Measurements from ENCODE around the gene NEU1.
A peak's percentile ranks its signal among the peaks of the same experiment; 100 is the strongest.
"Not testable (repeated sequence)": the region's sequence is repeated elsewhere in the genome, so short reads cannot be mapped to it uniquely, and the experiment has no call there.

Gene NEU1

DNA sequence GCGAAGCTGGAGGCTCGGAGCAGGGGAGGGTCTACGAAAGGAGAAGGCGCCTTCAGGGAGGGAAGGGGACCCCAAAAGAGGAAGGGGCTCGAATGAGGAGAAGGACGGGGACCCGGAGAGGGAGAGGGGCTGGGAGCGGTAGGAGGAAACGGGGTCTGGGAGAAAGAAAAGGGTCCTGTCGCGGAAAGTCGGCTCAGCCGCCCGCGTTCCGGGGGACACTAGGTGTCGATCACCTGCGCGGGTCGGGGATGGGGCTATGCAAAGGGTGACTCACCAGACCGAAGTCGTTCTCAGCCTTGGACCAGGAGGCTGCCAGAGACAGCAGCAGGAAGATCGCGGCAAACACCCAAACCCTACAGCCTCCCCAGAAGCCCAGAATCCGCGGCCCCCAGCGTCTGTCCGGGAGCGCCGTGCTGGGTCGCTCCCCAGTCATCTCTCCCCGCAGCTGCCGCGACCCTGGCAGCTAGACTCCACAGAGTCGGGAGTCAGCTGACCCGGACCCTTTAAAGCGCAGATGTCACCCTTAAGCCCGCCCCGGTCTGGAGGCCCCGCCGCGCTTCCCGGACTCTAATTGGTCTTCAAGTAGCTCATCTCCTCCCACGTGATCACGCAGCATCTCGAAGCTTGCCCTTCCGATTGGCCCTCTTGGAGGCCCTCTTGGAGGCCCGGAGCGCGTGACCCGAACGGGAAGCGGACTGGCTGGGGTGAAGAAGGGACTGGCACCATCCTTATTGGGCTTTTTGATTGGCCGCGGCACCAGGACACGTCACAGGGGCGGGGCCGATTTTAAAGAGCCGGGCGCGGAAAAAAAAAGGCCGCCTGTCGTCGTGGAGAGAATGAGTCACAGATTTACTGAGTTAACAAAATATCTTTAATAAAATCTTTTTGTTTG, at the start of gene NEU1:
Gene NEU1 (minus strand): TSS at position 478 of the 892 bp plus-strand sequence. CDS start 45 bp downstream, at position 433.
- DNase-seq (ENCODE audit: low read depth) = peak; percentile 94

DNA sequence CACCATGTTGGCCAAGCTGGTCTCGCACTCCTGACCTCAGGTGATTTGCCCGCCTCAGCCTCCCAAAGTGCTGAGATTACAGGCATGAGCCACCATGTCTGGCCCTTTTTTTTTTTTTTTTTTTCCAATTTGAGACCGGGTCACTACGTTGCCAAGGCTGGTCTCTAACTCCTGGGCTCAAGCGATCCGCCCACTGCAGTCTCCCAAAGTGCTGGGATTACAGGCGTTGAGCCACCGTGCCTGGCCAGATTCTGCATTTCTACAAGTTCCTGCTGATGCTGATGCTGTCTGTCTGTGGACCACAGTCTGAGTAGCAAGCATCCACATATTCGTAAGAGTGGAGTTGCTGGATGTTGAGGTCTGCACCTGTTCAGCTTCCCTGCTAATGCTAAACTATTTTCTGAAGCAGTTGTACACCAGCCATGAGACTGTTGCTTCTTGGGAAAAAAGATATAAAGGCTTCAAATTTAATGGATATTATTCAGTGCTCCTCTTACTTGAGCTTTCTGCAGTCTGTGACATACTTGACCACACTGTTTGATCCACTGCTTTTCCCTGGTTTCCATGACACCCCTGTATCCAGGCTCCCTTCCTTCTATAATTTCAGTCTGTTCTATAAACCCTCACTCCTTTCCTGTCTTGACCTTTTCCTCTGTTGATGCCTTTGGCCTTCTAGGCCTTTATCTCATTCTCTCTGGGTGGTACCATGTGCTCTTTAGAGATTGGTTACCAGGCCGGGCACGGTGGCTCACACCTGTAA, 49.4 kb upstream of the NEU1 start:
- no peak for DNase-seq (ENCODE audit: low read depth)

GRCh38 chr6:31909298-31909697, 46.7 kb upstream of the NEU1 start:
- not testable (repeated sequence) for DNase-seq (ENCODE audit: low read depth)

DNA sequence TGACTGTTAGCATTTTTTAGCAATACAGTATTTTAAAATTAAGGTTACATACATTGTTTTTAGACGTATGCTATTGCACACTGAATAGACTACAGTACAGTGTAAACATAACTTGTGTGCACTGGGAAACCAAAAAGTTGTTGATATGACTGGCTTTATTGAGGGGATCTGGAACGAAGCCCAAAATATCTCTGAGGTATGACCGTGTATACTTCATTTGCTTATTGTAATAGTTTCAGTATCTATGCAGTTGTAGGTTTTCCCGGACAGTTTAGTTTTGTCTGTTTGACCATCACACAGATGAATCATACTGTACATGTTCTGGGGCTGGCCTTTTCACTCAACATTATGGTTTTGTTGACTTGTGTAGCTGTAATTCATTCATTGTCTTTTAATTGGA, 46.2 kb upstream of the NEU1 start:
- DNase-seq (ENCODE audit: low read depth) = no peak

DNA sequence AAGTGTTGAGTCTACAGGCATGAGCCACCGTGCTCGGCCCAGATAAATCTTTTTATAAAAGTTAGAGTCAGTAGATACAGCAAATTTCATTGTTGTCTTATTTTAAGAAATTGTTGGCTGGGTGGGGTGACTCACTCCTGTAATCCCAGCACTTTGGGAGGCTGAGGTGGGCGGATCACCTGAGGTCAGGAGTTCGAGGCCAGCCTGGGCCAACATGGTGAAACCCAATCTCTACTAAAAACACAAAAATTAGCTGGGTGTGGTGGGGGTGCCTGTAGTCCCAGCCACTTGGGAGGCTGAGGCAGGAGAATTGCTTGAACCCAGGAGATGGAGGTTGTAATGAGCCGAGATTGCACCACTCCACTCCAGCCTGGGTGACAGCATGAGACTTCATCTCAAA, 45.6 kb upstream of the NEU1 start:
- DNase-seq (ENCODE audit: low read depth) = not testable (repeated sequence)

GRCh38 chr6:31907158-31907813, 44.7 kb upstream of the NEU1 start:
- DNase-seq (ENCODE audit: low read depth) = no peak

- DNase-seq (ENCODE audit: low read depth) = not testable (repeated sequence)
Measured at GRCh38 chr6:31906727-31907126, 44.1 kb upstream of the NEU1 start.

DNA sequence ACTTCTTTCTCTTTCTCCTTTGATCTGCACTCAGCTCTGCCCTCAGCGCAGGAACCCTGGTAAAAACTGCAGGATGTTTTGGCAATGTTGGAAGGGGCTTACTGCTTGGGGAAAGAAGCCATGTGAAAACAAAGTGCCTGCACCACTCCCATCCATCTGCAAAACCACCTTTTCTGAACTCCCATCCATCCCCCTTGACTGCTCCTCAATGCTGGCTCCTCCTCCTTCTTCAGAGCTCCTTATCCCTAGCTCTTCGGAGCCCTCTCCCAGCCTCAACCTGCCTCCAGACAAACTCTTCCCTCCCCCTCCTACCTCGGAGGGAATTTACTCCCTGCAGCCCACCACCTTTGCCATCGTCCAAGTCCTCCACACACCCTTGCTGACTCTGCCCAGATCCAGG, 43.5 kb upstream of the NEU1 start:
- no peak for DNase-seq (ENCODE audit: low read depth)

DNA sequence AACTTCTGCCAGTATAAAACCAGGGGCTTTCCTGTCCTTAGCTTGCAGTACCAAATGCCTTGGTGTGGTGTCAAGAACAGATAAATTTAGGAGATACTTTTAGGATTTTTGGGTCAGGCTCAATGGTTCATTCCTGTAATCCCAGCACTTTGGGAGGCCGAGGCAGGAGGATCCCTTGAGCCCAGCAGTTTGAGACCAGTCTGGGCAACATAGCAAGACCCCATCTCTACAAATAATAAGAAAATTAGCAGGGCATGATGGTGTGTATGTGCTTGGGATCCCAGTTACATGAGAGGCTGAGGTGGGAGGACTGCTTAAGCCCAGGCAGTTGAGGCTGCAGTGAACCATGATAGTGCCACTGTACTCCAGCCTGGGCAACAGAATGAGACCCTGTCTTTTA, 42.4 kb upstream of the NEU1 start:
- DNase-seq (ENCODE audit: low read depth) = no peak

GRCh38 chr6:31903957-31904356, 41.3 kb upstream of the NEU1 start:
- no peak for DNase-seq (ENCODE audit: low read depth)

GRCh38 chr6:31901953-31902643, 39.5 kb upstream of the NEU1 start, which contains the start of gene ZBTB12:
Gene ZBTB12 (minus strand): TSS chr6:31902086. CDS start chr6:31901305, 781 bp downstream.
- DNase-seq (ENCODE audit: low read depth) = peak; percentile 71

DNA sequence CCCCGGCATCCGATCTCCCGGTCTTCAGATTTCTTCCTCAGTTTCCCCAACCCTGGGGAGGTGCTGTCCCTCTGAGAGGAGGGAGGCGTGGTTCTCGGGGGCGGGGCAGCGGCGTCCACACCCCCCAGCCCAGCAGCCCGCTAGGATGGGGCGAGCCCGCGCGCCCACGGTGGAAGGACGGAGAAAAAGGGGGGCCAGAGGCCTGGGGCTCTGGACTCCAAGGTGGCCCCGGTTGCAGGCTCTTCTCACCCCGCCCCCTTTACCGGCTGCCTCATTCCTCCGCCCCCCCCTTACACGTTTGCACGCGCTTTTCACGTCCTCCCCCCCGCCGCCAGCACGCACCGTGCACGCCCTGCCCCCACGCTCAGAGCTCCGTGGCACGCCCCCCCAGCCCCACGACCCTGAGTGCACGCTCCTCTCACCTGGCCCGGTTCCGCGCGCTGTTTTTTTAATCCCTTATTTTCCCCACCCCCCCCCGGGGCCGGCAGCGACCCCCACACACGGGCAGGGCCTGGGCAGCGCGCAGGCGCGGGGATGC, 38.9 kb upstream of the NEU1 start:
- no peak for DNase-seq (ENCODE audit: low read depth)

- no peak for DNase-seq (ENCODE audit: low read depth)
Measured at GRCh38 chr6:31900917-31901414, 38.3 kb upstream of the NEU1 start.

- no peak for DNase-seq (ENCODE audit: low read depth)
Measured at GRCh38 chr6:31899882-31900722, 37.5 kb upstream of the NEU1 start.

GRCh38 chr6:31899215-31899614, 36.6 kb upstream of the NEU1 start:
- DNase-seq (ENCODE audit: low read depth) = no peak

DNA sequence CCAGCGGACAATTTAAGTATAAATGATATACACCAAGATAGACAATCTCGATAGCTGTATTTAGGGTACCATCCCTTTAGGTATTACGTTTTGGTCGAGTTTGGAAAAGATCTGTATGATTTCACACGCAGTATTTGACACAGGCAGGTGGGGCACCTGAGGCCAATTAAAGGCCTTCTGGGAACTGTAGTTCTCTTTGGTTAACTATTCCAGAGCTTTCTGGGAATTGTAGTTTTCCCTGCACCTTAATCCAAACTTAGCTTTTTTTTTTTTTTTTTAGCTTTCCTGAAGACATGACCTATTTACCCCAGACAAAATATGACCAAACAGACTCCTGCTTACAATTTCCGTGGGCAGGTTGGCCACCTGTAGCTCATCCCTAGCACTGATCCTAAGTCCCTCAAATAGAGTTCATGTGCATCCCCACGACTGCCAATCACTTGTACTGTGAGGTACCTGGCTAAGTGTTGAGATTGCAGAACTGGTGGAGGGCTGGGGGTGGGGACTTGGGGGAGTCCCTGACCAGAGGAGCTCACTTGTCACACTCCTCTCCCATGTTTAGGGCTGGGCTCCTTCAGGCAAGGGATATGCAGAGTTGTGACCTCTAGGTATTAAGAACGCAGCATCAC, 35.9 kb upstream of the NEU1 start:
- DNase-seq (ENCODE audit: low read depth) = no peak

DNA sequence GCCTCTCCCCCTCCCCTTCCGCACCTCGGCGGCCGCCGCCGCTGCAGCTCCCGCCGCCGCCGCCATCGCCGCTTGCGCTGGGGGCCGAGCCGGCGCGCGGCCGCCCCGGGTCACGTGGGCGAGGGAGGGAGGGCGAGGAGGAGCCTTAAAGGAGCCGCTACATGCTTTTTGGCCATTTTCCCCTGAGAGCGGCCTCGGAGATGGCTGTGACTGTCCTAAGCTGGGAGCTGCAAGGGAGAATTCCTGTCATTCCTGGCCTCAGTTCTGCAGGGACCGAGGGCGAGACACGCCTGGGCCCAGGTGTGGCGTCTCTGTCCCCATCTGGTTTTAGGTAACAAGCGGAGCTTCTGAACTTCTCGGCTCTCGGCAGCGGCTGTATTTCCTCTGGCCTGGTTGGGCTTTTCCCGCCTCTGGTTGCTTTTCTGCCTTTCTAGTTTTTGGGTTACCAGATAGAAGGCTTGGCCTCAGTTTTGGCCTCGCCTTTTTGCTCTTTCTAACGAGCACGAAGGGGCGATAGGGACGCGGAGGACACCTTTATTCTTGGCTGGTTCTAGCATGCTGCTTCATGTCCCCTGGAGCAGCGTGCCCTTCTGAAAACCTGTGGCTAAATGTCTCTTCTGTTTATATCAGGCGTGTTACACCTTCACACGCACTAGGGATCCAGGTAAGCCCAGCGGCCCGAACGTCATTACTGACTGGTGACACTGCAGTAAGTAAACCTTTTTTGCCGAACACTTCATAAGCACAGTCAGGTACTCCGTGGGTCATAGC, 35.2 kb upstream of the NEU1 start, which contains the start of gene EHMT2:
Gene EHMT2 (minus strand): TSS at position 87 of the 771 bp plus-strand sequence. CDS start 21 bp downstream, at position 66.
- peak; percentile 58 for DNase-seq (ENCODE audit: low read depth)

DNA sequence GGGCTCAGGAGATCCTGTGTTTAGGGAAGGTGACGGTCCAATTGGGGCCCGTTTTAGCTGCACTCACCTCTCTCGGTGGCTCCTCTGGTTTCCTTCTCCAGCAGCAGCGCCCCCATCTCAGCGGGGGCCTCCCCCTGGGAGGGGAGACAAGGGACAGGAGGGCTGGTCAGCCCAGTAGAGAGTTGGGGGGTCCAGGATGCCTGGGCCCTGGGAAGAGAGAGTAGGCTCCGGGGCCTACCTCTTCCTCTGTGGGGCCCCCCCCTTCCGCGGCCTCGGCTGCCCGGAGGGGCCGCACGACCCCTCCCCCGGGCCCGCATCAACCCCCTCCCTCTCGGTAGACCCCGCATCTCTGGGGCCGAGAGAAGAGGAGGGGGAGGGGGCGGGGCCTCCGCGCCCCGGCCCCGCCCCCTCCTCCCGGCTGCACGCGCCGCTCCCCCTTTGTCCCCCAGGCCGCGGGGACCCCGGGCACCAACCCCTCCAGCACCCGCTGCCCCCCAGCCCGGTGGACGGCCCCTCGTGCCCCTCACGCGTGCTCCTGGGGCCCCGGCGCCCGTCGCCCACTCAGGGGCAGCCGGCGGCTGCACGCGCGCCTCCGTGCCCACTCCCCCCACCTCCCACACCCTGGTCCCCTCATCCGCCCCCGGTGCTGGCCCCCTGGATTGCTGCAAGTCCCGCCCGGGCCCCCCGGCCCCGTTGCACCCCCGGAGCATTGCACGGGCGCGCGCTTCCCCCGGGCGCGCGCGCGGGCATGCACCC, 34.4 kb upstream of the NEU1 start:
- DNase-seq (ENCODE audit: low read depth) = no peak
